ENCODE data around the gene RSPO4.

Gene RSPO4

DNA sequence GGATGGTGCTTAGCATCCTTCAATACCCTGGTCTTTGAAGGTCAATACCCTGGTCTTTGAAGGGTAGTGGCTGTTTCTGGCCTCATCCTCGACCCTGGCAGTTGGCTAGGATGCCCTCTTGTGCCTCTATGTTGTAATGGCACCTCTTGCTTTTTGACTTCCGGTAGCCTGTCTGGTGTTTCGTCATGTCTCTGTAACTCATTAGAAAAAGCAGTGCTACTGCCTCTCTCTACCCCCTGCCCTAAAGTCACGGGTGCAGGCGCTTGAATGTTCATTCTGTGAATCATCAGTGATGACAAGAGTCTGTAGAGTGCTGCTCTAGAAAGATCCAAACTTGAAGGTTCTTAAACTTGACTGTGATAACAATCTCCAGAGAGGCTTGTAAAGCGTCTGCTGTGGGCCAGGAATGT, 28.3 kb downstream of the RSPO4 start:
- ChIA-PET POLR2A (no interaction called here), CTCF (interaction anchor here (0.7 to 8.4 kb wide), 9 partner anchors 10 to 176 kb away, joined by 3 to 63 read pairs (median 3); no protein-coding TSS in a partner anchor)
- TF ChIP-seq, protein P1, sequence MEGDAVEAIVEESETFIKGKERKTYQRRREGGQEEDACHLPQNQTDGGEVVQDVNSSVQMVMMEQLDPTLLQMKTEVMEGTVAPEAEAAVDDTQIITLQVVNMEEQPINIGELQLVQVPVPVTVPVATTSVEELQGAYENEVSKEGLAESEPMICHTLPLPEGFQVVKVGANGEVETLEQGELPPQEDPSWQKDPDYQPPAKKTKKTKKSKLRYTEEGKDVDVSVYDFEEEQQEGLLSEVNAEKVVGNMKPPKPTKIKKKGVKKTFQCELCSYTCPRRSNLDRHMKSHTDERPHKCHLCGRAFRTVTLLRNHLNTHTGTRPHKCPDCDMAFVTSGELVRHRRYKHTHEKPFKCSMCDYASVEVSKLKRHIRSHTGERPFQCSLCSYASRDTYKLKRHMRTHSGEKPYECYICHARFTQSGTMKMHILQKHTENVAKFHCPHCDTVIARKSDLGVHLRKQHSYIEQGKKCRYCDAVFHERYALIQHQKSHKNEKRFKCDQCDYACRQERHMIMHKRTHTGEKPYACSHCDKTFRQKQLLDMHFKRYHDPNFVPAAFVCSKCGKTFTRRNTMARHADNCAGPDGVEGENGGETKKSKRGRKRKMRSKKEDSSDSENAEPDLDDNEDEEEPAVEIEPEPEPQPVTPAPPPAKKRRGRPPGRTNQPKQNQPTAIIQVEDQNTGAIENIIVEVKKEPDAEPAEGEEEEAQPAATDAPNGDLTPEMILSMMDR (IDR thresholded peaks at IDR 0.05; ENCODE audit: control extremely low read depth, extremely low read depth, low read depth, missing control alignments), result peak; percentile 44
- peak; percentile 72 for DNase-seq (ENCODE audit: extremely low spot score)

DNA sequence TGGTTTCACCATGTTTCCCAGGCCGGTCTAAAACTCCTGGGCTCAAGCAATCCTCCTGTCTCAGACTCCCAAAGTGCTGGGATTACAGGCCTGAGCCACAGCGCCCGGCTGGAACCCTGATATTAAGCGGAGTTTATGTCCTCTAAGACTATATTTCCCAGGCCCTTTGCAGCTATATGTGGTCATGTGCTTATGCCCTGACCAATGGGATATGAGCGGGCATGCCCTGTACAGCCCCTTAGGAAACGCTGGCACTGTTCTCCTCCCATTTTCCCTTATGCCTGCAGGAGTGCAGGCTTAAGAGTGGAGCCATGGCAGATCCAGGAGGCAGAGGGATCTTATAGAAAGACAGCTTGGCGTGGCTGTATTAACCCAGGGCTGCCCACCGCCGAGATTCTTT, 29.9 kb downstream of the RSPO4 start:
- ChIA-PET CTCF (interaction anchor here (1.1 to 8.4 kb wide), 9 partner anchors 8 to 174 kb away, joined by 3 to 63 read pairs (median 3); no protein-coding TSS in a partner anchor), POLR2A (no interaction called here)
- TF ChIP-seq, protein P1 (IDR thresholded peaks at IDR 0.05; ENCODE audit: control extremely low read depth, extremely low read depth, low read depth, missing control alignments), result no peak
- no peak for DNase-seq (ENCODE audit: extremely low spot score)

DNA sequence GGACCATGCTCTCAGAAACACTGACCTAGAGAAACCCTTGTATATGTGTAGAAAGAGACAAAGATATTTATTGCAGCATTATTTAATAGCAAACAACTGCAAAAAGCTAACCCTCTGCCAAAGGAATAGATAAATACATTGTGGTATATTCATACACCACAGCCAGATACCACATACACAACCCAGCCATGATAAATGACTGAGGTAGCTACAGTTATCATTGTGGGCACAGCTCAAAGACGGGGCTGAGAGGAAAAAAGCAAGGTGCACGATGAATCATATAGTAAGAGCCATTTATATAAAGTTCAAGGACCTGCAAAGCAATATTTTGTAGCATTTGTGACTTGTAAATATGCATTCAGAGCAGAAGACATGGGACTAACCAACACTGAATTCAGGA, 30.8 kb downstream of the RSPO4 start:
- ChIA-PET POLR2A (no interaction called here), CTCF (interaction anchor here (0.9 to 8.4 kb wide), 6 partner anchors 9 to 210 kb away, joined by 3 to 63 read pairs (median 3); no protein-coding TSS in a partner anchor)
- TF ChIP-seq, protein P1 (IDR thresholded peaks at IDR 0.05; ENCODE audit: control extremely low read depth, extremely low read depth, low read depth, missing control alignments), result no peak
- no peak for DNase-seq (ENCODE audit: extremely low spot score)

DNA sequence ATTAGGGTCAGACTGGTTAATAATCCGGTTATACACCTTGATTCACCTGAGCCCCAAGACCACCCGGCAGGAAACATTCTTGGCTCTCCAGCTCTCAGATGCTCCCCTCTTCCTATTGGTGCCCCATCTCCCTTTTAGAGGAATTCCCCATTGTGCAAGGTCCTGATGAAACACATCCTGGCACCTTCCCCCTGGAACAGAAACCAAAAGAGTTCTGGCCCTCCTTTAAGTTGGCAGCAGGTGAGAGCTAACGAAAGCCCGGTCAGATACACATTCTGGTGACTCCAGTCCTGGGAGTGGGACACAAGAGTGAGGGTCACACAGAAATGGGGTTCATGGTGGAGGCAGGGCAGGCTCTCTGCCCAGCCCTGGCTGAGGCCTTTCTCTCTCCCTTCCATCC, 32.2 kb downstream of the RSPO4 start:
- DNase-seq (ENCODE audit: extremely low spot score), result no peak
- ChIA-PET CTCF (interaction anchor here (8.4 kb wide), 1 partner anchor 13 kb away, joined by 63 read pairs; no protein-coding TSS in a partner anchor), POLR2A (no interaction called here)
- TF ChIP-seq, protein P1 (IDR thresholded peaks at IDR 0.05; ENCODE audit: control extremely low read depth, extremely low read depth, low read depth, missing control alignments), result no peak

DNA sequence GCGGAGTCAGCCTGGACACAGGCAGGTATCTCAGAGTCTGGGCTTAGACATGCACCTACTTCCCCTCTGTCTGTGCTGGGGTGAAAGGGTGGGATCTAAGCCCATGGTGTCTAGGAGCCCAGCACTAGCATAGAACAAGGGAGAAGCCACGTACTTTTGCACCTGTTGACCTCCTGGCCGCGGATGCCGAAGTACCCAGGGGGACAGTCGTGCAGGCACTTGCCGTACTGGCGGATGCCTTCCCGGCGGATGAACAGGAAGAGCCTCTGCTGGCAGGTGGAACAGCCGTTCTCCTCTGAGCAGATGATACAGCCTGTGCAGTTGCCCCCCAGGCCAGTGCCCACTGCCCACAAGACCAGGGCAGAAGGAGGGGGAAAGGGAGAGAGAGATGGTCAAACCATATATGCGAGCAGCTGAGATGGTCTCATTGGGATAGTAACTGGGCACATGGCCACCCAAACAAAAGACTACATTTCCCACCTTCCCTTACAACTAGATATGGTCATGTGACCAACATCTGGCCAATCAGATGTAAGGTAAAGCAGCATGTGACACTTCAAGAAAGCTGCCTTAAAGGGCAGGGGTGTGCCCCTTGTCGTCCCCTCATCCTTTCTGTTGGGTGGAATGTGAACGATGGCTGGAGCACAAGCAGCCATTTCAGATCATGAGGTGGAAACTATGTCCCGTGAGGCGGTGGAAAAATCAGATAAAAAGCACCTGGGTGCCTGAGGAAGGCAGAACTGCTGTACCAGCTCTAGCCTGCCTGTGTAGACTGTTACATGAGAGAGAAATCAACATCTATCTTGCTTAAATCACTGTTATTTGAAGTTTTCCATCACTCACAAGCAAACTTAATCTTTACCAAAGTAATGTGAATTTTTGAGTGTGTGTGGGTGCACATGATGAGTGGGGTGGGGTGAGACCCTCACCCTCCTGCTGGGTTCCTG, 34.0 kb downstream of the RSPO4 start:
- no peak for DNase-seq (ENCODE audit: extremely low spot score)
- TF ChIP-seq, protein P1 (IDR thresholded peaks at IDR 0.05; ENCODE audit: control extremely low read depth, extremely low read depth, low read depth, missing control alignments), result no peak
- POLR2A ChIA-PET, result no interaction called here
- CTCF ChIA-PET, result interaction anchor here (0.7 to 4.5 kb wide), 3 partner anchors 11 to 152 kb away, joined by 3 to 29 read pairs (median 3); no protein-coding TSS in a partner anchor

DNA sequence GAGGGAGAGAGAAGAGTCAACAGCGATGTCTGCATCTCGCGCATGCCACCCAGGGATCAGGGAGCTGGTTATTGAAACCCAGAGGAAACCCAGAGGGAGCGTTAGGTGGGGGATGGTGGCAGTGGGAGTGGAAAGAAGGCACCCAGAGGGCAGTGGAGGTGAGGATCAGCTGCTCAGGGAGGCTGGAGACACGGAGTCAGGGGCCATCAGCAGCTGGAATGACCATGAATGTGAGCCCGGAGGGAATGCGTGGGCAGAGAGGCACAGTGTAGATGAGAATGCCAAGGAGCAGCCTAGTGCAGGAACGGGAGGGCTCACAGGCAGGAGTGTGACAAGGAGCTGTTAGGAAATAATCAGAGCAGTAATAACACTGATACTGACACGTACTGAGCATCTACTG, 36.2 kb downstream of the RSPO4 start:
- DNase-seq (ENCODE audit: extremely low spot score), result no peak
- POLR2A ChIA-PET, result no interaction called here
- CTCF ChIA-PET, result interaction anchor here (0.9 to 4.5 kb wide), 4 partner anchors 9 to 151 kb away, joined by 3 to 29 read pairs (median 5); no protein-coding TSS in a partner anchor
- TF ChIP-seq, protein P1 (IDR thresholded peaks at IDR 0.05; ENCODE audit: control extremely low read depth, extremely low read depth, low read depth, missing control alignments), result no peak
